ENCODE results near the gene SSX4B.
"Not testable (repeated sequence)": the region's sequence is repeated elsewhere in the genome, so short reads cannot be mapped to it uniquely, and the experiment has no call there.

- TF ChIP-seq, protein P1, sequence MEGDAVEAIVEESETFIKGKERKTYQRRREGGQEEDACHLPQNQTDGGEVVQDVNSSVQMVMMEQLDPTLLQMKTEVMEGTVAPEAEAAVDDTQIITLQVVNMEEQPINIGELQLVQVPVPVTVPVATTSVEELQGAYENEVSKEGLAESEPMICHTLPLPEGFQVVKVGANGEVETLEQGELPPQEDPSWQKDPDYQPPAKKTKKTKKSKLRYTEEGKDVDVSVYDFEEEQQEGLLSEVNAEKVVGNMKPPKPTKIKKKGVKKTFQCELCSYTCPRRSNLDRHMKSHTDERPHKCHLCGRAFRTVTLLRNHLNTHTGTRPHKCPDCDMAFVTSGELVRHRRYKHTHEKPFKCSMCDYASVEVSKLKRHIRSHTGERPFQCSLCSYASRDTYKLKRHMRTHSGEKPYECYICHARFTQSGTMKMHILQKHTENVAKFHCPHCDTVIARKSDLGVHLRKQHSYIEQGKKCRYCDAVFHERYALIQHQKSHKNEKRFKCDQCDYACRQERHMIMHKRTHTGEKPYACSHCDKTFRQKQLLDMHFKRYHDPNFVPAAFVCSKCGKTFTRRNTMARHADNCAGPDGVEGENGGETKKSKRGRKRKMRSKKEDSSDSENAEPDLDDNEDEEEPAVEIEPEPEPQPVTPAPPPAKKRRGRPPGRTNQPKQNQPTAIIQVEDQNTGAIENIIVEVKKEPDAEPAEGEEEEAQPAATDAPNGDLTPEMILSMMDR (IDR thresholded peaks at IDR 0.05; ENCODE audit: insufficient read depth, low read depth, low read length) = not testable (repeated sequence)
- not testable (repeated sequence) for TF ChIP-seq EZH2 (IDR thresholded peaks at IDR 0.05; ENCODE audit: insufficient read depth, low read length)
Measured at GRCh38 chrX:48356315-48357094, 55.3 kb downstream of the SSX4B start, which contains the start of gene SSX3.

Measured in astrocyte (in vitro differentiated cells and primary cell).